ENCODE results near the gene PSAT1. TPM values are rescaled to one million over a fixed set of nuclear protein-coding genes. Genes with fewer than 3 reads are reported as not detected.

PSAT1 gene
- total RNA-seq, 6 experiments from 2014 or later: 34.2 to 117 (median 89.3) TPM

GRCh38 chr9:78311886-78312524 is 15.1 kb downstream of the PSAT1 start:
- 69% methylated on average over 9 of the region's 9 CpGs for WGBS (ENCODE audit: insufficient coverage, low coverage, low lambda C conversion rate, missing lambda C conversion rate)
- H3K4me3 ChIP-seq: no peak overlapping the region
- H3K4me1 ChIP-seq: no peaks in the 10 kb centered on the region
- peaks cover 0 to 48% (median 14%) of the 10 kb centered on the region in 4 donors for H3K36me3 ChIP-seq
- H3K27me3 ChIP-seq: no peaks in the 10 kb centered on the region
- intact Hi-C loops (cut with DNase I): loop anchor here in 1 of 2 donors (10.0 kb wide), 1 partner anchor 57 kb away; no protein-coding TSS in a partner anchor
- TF ChIP-seq POLR2A (IDR thresholded peaks at IDR 0.05) (no peak), CTCF (IDR thresholded peaks at IDR 0.05) (no peak)
- H3K27ac ChIP-seq: no peak overlapping the region
- H3K9me3 ChIP-seq: no peaks in the 10 kb centered on the region
- no peak for ATAC-seq
- DNase-seq: no peak

GRCh38 chr9:78314550-78314949 is 17.6 kb downstream of the PSAT1 start:
- no peak overlapping the region for H3K4me3 ChIP-seq
- no peak for DNase-seq
- no peak overlapping the region for H3K27ac ChIP-seq
- H3K36me3 ChIP-seq: peaks cover 0 to 49% (median 8%) of the 10 kb centered on the region in 4 donors
- WGBS (ENCODE audit: insufficient coverage, low coverage, low lambda C conversion rate, missing lambda C conversion rate): 89% methylated on average over 3 of the region's 5 CpGs
- no peak for ATAC-seq
- H3K4me1 ChIP-seq: no peaks in the 10 kb centered on the region
- H3K27me3 ChIP-seq: no peaks in the 10 kb centered on the region
- no peaks in the 10 kb centered on the region for H3K9me3 ChIP-seq
- intact Hi-C loops (cut with DNase I): loop anchor here in 1 of 2 donors (10.0 kb wide), 1 partner anchor 60 kb away; no protein-coding TSS in a partner anchor
- no peak for TF ChIP-seq CTCF (IDR thresholded peaks at IDR 0.05)

- intact Hi-C loops (cut with DNase I): loop anchor here in 1 of 2 donors (10.0 kb wide), 1 partner anchor 60 kb away; no protein-coding TSS in a partner anchor
These were observed 18.3 kb downstream of the PSAT1 start for GRCh38 chr9:78314953-78315870.

More at GRCh38 chr9:78314953-78315870, 18.3 kb downstream of the PSAT1 start:
- Histone ChIP-seq H3K36me3 (peaks cover 0 to 43% (median 5%) of the 10 kb centered on the region in 4 donors), H3K9me3 (no peaks in the 10 kb centered on the region), H3K27ac (no peak overlapping the region), H3K27me3 (no peaks in the 10 kb centered on the region), H3K4me1 (no peaks in the 10 kb centered on the region), H3K4me3 (no peak overlapping the region)
- TF ChIP-seq CTCF (IDR thresholded peaks at IDR 0.05): no peak
- no peak for TF ChIP-seq POLR2A (IDR thresholded peaks at IDR 0.05)
- DNase-seq: no peak
- 57% methylated on average over 5 of the region's 8 CpGs for WGBS (ENCODE audit: insufficient coverage, low coverage, low lambda C conversion rate, missing lambda C conversion rate)
- ATAC-seq: peak in 1 of 4 donors; percentile 27
